Fibroblast of the aortic adventitia (primary cell): ENCODE data around the gene ERFL. TPM values are rescaled to one million over a fixed set of nuclear protein-coding genes. Genes with fewer than 3 reads are reported as not detected.

Source experiments
- DNase-seq: peaks from one replicate; pipeline ENCODE4 v3.0.0-alpha.2; 2010; ENCODE audit warnings: low read depth
- H3K4me3 ChIP-seq: 2 replicates; pipeline ENCODE4 v1.5.1; 2011; ENCODE audit warnings: low read depth, mild to moderate bottlenecking, control low read depth, low read length, moderate library complexity
- CTCF ChIP-seq: IDR thresholded peaks from 2 replicates; pipeline ENCODE4 v1.5.1; 2011; ENCODE audit warnings: mild to moderate bottlenecking, low read length, control low read depth, inconsistent platforms; ENCODE audit not compliant: insufficient read depth
- total RNA-seq: library from RNA; depleted of rRNA; stranded (reverse); fragments of >200 nt; gene quantifications from 2 replicates; pipeline ENCODE4 v1.2.3, GENCODE V29; 2012; ENCODE audit warnings: low replicate concordance

The ERFL gene
- total RNA-seq, 1 donor, result not detected

DNA sequence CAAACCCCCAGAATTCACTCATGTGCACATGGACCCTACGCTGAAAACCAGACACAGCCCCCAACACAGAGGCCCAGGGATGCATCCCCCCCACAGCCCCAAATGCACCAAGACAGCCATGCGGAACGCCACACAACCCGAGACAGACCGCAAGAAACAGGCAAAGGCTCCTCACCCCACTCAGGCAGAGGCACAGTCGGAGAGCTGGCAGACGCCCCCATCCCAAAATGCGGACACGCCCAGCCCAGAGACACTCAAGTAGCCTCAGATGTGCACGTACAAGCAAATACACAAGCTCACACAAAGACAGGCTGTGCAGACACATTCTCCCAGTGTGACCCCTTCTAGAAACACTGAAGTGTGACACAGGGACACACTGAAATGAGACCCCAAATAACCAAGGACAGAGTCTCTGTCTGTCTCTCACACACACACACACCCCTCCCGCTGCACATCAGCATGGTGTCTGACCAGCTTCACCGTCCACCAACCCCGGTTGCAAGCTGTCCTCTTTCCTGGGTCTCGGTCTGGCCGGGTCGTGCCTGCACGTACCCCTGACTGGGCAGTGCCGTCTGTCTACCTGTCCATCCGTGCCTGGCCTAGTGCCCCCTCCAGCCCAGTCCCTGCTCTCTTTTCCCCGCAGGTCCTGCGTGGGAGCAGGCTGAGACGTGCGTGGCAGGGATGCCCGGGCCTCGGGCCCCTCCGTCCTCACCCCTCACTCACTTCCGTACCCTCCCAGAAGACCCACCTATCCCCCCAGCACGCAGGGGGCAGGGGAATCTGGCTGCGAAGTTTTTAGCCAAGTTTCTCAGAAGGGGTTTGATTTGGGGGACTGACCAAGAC is 16.1 kb downstream of the ERFL start:
- no peak for TF ChIP-seq CTCF

DNA sequence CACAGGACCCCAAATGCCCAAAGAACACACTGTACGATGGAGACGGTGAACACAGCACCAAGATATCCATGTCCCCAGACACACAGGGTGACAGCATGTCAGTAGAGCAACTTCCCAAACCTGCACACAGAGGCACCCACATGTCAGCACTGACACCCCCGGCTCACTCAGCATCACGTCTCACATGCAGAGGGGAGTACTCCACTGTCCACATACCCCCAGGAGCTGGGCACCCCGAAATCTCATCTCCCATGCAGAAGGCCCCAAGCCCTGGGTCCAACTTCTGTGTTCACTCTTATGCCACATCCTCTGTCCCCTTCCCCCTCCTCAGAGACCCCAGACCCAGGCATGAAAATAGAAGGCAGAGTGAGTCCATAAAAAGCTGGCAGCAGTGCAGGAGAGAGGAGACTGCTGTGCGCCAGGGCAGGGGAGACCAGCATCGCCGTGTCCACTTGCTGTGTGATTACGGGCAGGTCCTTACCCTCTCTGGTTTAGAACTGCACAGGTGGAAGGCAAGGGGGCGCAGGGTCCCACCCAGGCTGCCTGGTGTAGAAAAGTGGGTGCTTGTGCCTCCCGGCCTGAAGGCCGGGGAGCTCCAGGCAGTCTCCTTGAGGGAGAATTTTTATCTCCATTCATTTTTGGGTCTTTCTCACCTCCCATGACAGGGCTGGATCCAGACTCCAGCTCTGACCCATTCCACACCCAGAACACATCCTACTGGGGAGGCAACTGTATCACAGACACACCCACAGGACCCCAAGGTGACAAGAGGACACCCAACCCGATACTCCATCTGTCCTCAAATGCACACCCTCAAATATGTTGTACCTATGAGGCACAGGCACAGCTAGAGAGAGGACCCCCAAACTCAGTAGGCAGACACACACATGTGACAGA is 17.0 kb downstream of the ERFL start:
- no peak for TF ChIP-seq CTCF

More for the DNA sequence above, 16.1 kb downstream of the ERFL start:
- no peak for DNase-seq
- no peak overlapping the region for H3K4me3 ChIP-seq

DNA sequence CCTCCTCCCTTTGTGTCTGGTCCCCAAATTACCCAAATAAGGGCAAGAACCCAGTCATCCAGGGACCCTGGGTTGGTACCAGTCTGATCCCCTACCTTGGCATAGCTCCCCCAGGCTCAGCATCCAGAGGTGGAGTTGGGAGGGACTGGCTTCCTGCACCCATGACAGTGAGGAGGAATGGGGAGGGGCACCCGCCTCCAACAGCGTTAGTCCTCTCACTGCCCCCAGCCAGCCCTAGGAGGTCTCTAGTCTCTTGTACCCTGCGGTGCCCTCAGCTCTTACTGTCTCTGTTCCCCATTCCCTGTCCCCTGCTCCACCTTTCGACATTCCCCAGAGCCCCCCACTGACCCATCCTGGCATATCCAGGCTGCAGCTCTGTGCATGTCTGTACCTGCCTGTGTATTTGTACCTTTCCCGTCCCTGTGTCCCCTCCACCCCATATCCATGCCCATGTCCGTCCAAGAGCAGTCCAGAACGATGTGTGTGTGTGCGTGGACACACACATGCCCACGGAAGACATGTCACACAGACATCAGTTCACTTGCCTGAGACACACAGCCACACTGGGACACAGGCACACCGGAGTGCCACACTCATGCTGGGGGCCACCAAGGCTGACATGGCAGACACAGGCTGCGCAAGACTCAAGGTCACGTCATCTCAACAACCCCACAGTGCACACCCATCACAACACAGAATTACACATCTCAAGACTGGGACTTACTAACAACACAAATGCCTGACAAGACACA is 17.8 kb downstream of the ERFL start:
- no peak for TF ChIP-seq CTCF

More for the DNA sequence above, 17.0 kb downstream of the ERFL start:
- H3K4me3 ChIP-seq, result no peak overlapping the region
- DNase-seq, result no peak

DNA sequence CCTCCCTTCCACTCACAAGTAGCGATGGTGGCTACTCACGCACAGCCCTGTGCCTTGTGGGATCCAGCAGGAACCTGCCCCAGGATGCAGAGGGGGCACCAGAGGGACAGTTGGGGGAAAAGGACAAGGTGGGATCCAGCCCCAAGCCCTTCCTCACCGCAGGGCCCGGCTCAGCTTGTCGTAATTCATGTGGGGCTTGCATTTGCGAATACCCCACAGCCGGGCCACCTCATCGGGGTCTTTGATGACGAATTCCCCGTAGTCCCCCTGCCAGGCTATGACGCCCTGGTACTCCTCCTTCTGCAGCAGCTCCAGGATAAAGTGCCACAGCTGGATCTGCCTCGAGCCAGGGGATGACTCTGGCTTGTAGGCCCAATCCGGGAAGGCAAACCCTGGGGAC is 18.5 kb downstream of the ERFL start:
- H3K4me3 ChIP-seq, result no peak overlapping the region
- DNase-seq, result no peak
- no peak for TF ChIP-seq CTCF

More for the DNA sequence above, 17.8 kb downstream of the ERFL start:
- H3K4me3 ChIP-seq, result no peak overlapping the region
- DNase-seq, result no peak

DNA sequence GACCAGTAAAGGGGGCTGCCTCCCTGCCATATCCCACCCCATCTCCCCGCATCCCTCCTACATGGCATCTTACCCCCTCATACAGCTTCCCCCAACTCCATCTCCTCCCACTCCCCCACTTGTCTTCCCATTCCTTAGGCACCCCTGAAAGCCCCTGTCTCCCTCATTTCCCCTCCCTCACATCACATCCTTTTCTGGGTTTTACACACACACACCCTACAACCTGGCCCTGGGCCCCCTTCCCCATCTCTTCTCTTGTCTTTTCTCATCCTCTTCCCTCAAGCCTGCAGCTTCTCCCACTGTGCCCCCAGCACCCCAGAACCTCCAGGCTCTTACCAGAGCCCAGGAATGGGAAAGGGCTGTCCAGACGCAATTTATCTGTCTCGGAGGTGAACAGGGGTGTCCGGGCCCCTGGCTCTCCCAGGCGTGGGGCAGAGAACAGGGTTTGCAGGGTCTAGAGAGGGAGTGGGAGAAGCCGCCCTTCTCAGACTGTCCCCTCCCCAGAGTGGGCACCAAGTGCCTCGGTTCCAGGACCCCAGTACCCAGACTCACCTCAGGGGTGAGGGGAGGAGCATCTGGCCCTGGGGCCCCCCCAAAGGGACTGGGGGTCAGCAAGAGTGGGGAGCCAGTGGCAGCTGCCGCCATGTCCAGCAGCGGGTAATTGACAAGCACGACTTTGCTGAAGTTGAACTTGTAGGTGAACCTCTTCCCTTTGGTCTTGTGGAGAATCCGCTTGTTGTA is 19.4 kb downstream of the ERFL start:
- no peak for DNase-seq
- H3K4me3 ChIP-seq, result no peak overlapping the region
- no peak for TF ChIP-seq CTCF
